ENCODE measurements around the gene MFNG.
"Not testable (repeated sequence)": the region's sequence is repeated elsewhere in the genome, so short reads cannot be mapped to it uniquely, and the experiment has no call there.

MFNG gene

GRCh38 chr22:37472418-37473006 lies 13.7 kb downstream of the MFNG start:
- DNase-seq = no peak

- no peak for DNase-seq
Measured at GRCh38 chr22:37471727-37472417, 14.3 kb downstream of the MFNG start.

GRCh38 chr22:37470087-37470445 lies 16.1 kb downstream of the MFNG start:
- no peak for DNase-seq

GRCh38 chr22:37469416-37470086 lies 16.6 kb downstream of the MFNG start:
- no peak for DNase-seq

- not testable (repeated sequence) for DNase-seq
Measured at GRCh38 chr22:37468201-37468695, 17.9 kb downstream of the MFNG start.

- DNase-seq = no peak
Measured at GRCh38 chr22:37467391-37467955, 18.7 kb downstream of the MFNG start.

- no peak for DNase-seq
Measured at GRCh38 chr22:37464181-37464580, 22.0 kb downstream of the MFNG start.

- no peak for DNase-seq
Measured at GRCh38 chr22:37462983-37463382, 23.2 kb downstream of the MFNG start.

GRCh38 chr22:37462436-37462835 lies 23.7 kb downstream of the MFNG start:
- DNase-seq = no peak

GRCh38 chr22:37461961-37462360 lies 24.2 kb downstream of the MFNG start:
- DNase-seq = no peak

GRCh38 chr22:37460684-37461083 lies 25.5 kb downstream of the MFNG start:
- no peak for DNase-seq

- no peak for DNase-seq
Measured at GRCh38 chr22:37459206-37459605, 27.0 kb downstream of the MFNG start.

GRCh38 chr22:37457093-37457893 lies 28.9 kb downstream of the MFNG start:
- DNase-seq = no peak

- no peak for DNase-seq
Measured at GRCh38 chr22:37456346-37456745, 29.8 kb downstream of the MFNG start.

GRCh38 chr22:37455896-37456295 lies 30.3 kb downstream of the MFNG start:
- no peak for DNase-seq

GRCh38 chr22:37454857-37455686 lies 31.1 kb downstream of the MFNG start:
- DNase-seq = no peak

- DNase-seq = no peak
Measured at GRCh38 chr22:37453696-37454095, 32.5 kb downstream of the MFNG start.

GRCh38 chr22:37451218-37451617 lies 35.0 kb downstream of the MFNG start:
- DNase-seq = no peak

- no peak for DNase-seq
Measured at GRCh38 chr22:37449331-37450001, 36.7 kb downstream of the MFNG start.

- DNase-seq = no peak
Measured at GRCh38 chr22:37448516-37449127, 37.6 kb downstream of the MFNG start.

- no peak for DNase-seq
Measured at GRCh38 chr22:37445501-37445900, 40.7 kb downstream of the MFNG start.

Measured in NCI-H510A (cell line).